Measurements from ENCODE around the gene RSU1. TPM values are rescaled to one million over a fixed set of nuclear protein-coding genes. Genes with fewer than 3 reads are reported as not detected.

RSU1 gene
- total and polyA plus RNA-seq, 9 donors = 59.4 to 93.9 (median 79.0) TPM

- WGBS (ENCODE audit: insufficient coverage) = 41% methylated on average over 14 of the region's 17 CpGs
- no peak for DNase-seq
- H3K36me3 ChIP-seq (ENCODE audit: control insufficient read depth, insufficient read depth, low read length) = peaks cover 1% of the 10 kb centered on the region
- H3K27me3 ChIP-seq (ENCODE audit: control insufficient read depth, insufficient read depth, low read length) = no peaks in the 10 kb centered on the region
- H3K4me1 ChIP-seq (ENCODE audit: control insufficient read depth, insufficient read depth, low read length) = no peaks in the 10 kb centered on the region
- H3K9me3 ChIP-seq (replicated peaks; ENCODE audit: control insufficient read depth, low read depth, low read length) = no peaks in the 10 kb centered on the region
- H3K27ac ChIP-seq (ENCODE audit: low read length) = no peak overlapping the region
- H3K4me3 ChIP-seq (ENCODE audit: low read length) = no peak overlapping the region
These were observed 117.7 kb downstream of the RSU1 start for GRCh38 chr10:16699435-16700057.

- Histone ChIP-seq H3K4me1 (ENCODE audit: control insufficient read depth, insufficient read depth, low read length) (no peaks in the 10 kb centered on the region), H3K4me3 (ENCODE audit: low read length) (no peak overlapping the region), H3K36me3 (ENCODE audit: control insufficient read depth, insufficient read depth, low read length) (peaks cover 2% of the 10 kb centered on the region), H3K9me3 (replicated peaks; ENCODE audit: control insufficient read depth, low read depth, low read length) (no peaks in the 10 kb centered on the region), H3K27me3 (ENCODE audit: control insufficient read depth, insufficient read depth, low read length) (no peaks in the 10 kb centered on the region), H3K27ac (ENCODE audit: low read length) (no peak overlapping the region)
- no peak for DNase-seq
- WGBS (ENCODE audit: insufficient coverage) = 54% methylated on average over 2 of the region's 4 CpGs
These were observed 118.8 kb downstream of the RSU1 start for GRCh38 chr10:16698461-16698860.

GRCh38 chr10:16690417-16690816 is 126.8 kb downstream of the RSU1 start:
- no peak for DNase-seq
- Histone ChIP-seq H3K27ac (ENCODE audit: low read length) (no peak overlapping the region), H3K36me3 (ENCODE audit: control insufficient read depth, insufficient read depth, low read length) (peaks cover 5% of the 10 kb centered on the region), H3K27me3 (ENCODE audit: control insufficient read depth, insufficient read depth, low read length) (no peaks in the 10 kb centered on the region), H3K4me1 (ENCODE audit: control insufficient read depth, insufficient read depth, low read length) (no peaks in the 10 kb centered on the region), H3K4me3 (ENCODE audit: low read length) (no peak overlapping the region), H3K9me3 (replicated peaks; ENCODE audit: control insufficient read depth, low read depth, low read length) (no peaks in the 10 kb centered on the region)
- 89% methylated on average over 1 of the region's 5 CpGs for WGBS (ENCODE audit: insufficient coverage)

GRCh38 chr10:16689696-16690095 is 127.5 kb downstream of the RSU1 start:
- no peak for DNase-seq
- no peaks in the 10 kb centered on the region for H3K27me3 ChIP-seq (ENCODE audit: control insufficient read depth, insufficient read depth, low read length)
- H3K4me3 ChIP-seq (ENCODE audit: low read length) = no peak overlapping the region
- no peak overlapping the region for H3K27ac ChIP-seq (ENCODE audit: low read length)
- 74% methylated on average over 3 of the region's 5 CpGs for WGBS (ENCODE audit: insufficient coverage)
- H3K36me3 ChIP-seq (ENCODE audit: control insufficient read depth, insufficient read depth, low read length) = peaks cover 5% of the 10 kb centered on the region
- no peaks in the 10 kb centered on the region for H3K9me3 ChIP-seq (replicated peaks; ENCODE audit: control insufficient read depth, low read depth, low read length)
- no peaks in the 10 kb centered on the region for H3K4me1 ChIP-seq (ENCODE audit: control insufficient read depth, insufficient read depth, low read length)

- no peak for DNase-seq
- no peaks in the 10 kb centered on the region for H3K27me3 ChIP-seq (ENCODE audit: control insufficient read depth, insufficient read depth, low read length)
- WGBS (ENCODE audit: insufficient coverage) = no CpG with 5 or more reads among the region's 1 CpG
- H3K4me3 ChIP-seq (ENCODE audit: low read length) = no peak overlapping the region
- H3K9me3 ChIP-seq (replicated peaks; ENCODE audit: control insufficient read depth, low read depth, low read length) = no peaks in the 10 kb centered on the region
- no peaks in the 10 kb centered on the region for H3K4me1 ChIP-seq (ENCODE audit: control insufficient read depth, insufficient read depth, low read length)
- H3K36me3 ChIP-seq (ENCODE audit: control insufficient read depth, insufficient read depth, low read length) = peaks cover 3% of the 10 kb centered on the region
- no peak overlapping the region for H3K27ac ChIP-seq (ENCODE audit: low read length)
These were observed 128.0 kb downstream of the RSU1 start for GRCh38 chr10:16689227-16689626.

- DNase-seq = no peak
- H3K4me1 ChIP-seq (ENCODE audit: control insufficient read depth, insufficient read depth, low read length) = no peaks in the 10 kb centered on the region
- H3K36me3 ChIP-seq (ENCODE audit: control insufficient read depth, insufficient read depth, low read length) = no peaks in the 10 kb centered on the region
- WGBS (ENCODE audit: insufficient coverage) = no CpG with 5 or more reads among the region's 2 CpGs
- no peak overlapping the region for H3K4me3 ChIP-seq (ENCODE audit: low read length)
- H3K27ac ChIP-seq (ENCODE audit: low read length) = no peak overlapping the region
- H3K9me3 ChIP-seq (replicated peaks; ENCODE audit: control insufficient read depth, low read depth, low read length) = no peaks in the 10 kb centered on the region
- no peaks in the 10 kb centered on the region for H3K27me3 ChIP-seq (ENCODE audit: control insufficient read depth, insufficient read depth, low read length)
These were observed 130.9 kb downstream of the RSU1 start for GRCh38 chr10:16686054-16686902.

GRCh38 chr10:16685551-16685950 is 131.7 kb downstream of the RSU1 start:
- DNase-seq = no peak
- no peak overlapping the region for H3K27ac ChIP-seq (ENCODE audit: low read length)
- 80% methylated on average over 3 of the region's 6 CpGs for WGBS (ENCODE audit: insufficient coverage)
- H3K4me1 ChIP-seq (ENCODE audit: control insufficient read depth, insufficient read depth, low read length) = no peaks in the 10 kb centered on the region
- no peak overlapping the region for H3K4me3 ChIP-seq (ENCODE audit: low read length)
- no peaks in the 10 kb centered on the region for H3K9me3 ChIP-seq (replicated peaks; ENCODE audit: control insufficient read depth, low read depth, low read length)
- H3K36me3 ChIP-seq (ENCODE audit: control insufficient read depth, insufficient read depth, low read length) = no peaks in the 10 kb centered on the region
- H3K27me3 ChIP-seq (ENCODE audit: control insufficient read depth, insufficient read depth, low read length) = no peaks in the 10 kb centered on the region

GRCh38 chr10:16681521-16681920 is 135.7 kb downstream of the RSU1 start:
- H3K4me3 ChIP-seq (ENCODE audit: low read length) = no peak overlapping the region

GRCh38 chr10:16679511-16679910 is 137.7 kb downstream of the RSU1 start:
- 88% methylated on average over 5 of the region's 6 CpGs for WGBS (ENCODE audit: insufficient coverage)
- Histone ChIP-seq H3K27me3 (ENCODE audit: control insufficient read depth, insufficient read depth, low read length) (no peaks in the 10 kb centered on the region), H3K36me3 (ENCODE audit: control insufficient read depth, insufficient read depth, low read length) (no peaks in the 10 kb centered on the region)

More at GRCh38 chr10:16681521-16681920, 135.7 kb downstream of the RSU1 start:
- no peaks in the 10 kb centered on the region for H3K36me3 ChIP-seq (ENCODE audit: control insufficient read depth, insufficient read depth, low read length)
- H3K9me3 ChIP-seq (replicated peaks; ENCODE audit: control insufficient read depth, low read depth, low read length) = no peaks in the 10 kb centered on the region
- H3K27ac ChIP-seq (ENCODE audit: low read length) = no peak overlapping the region
- no peak for DNase-seq
- H3K4me1 ChIP-seq (ENCODE audit: control insufficient read depth, insufficient read depth, low read length) = no peaks in the 10 kb centered on the region
- no peaks in the 10 kb centered on the region for H3K27me3 ChIP-seq (ENCODE audit: control insufficient read depth, insufficient read depth, low read length)
- WGBS (ENCODE audit: insufficient coverage) = 83% methylated on average over 1 of the region's 1 CpG

GRCh38 chr10:16675334-16675733 is 141.9 kb downstream of the RSU1 start:
- no peaks in the 10 kb centered on the region for H3K4me1 ChIP-seq (ENCODE audit: control insufficient read depth, insufficient read depth, low read length)
- no peak overlapping the region for H3K4me3 ChIP-seq (ENCODE audit: low read length)
- DNase-seq = peak; percentile 66
- WGBS (ENCODE audit: insufficient coverage) = no CpG with 5 or more reads among the region's 2 CpGs
- H3K9me3 ChIP-seq (replicated peaks; ENCODE audit: control insufficient read depth, low read depth, low read length) = no peaks in the 10 kb centered on the region
- H3K27me3 ChIP-seq (ENCODE audit: control insufficient read depth, insufficient read depth, low read length) = no peaks in the 10 kb centered on the region
- H3K27ac ChIP-seq (ENCODE audit: low read length) = no peak overlapping the region
- H3K36me3 ChIP-seq (ENCODE audit: control insufficient read depth, insufficient read depth, low read length) = no peaks in the 10 kb centered on the region

More at GRCh38 chr10:16679511-16679910, 137.7 kb downstream of the RSU1 start:
- no peak overlapping the region for H3K4me3 ChIP-seq (ENCODE audit: low read length)
- no peaks in the 10 kb centered on the region for H3K9me3 ChIP-seq (replicated peaks; ENCODE audit: control insufficient read depth, low read depth, low read length)
- H3K27ac ChIP-seq (ENCODE audit: low read length) = no peak overlapping the region
- H3K4me1 ChIP-seq (ENCODE audit: control insufficient read depth, insufficient read depth, low read length) = no peaks in the 10 kb centered on the region
- DNase-seq = no peak

Data from muscle of leg (tissue), 11 donors.